ENCODE measurements around the gene PDE10A. TPM values are rescaled to one million over a fixed set of nuclear protein-coding genes. Genes with fewer than 3 reads are reported as not detected.

Gene PDE10A
- total RNA-seq, 1 experiment from 2014 or later = 0.31 TPM

GRCh38 chr6:165600606-165601005, 62.4 kb downstream of the PDE10A start:
- H3K4me2 ChIP-seq (ENCODE audit: insufficient read depth, insufficient read length, low read length) = no peak overlapping the region
- no peak overlapping the region for H3K4ac ChIP-seq (ENCODE audit: low read depth, low read length)
- H3K27ac Mint-ChIP-seq = peak overlapping the region in 1 of 3 experiments; percentile 26; a peak in 2 of 7 replicates

More at GRCh38 chr6:165600606-165601005, 62.4 kb downstream of the PDE10A start:
- no peaks in the 10 kb centered on the region for H3K79me2 ChIP-seq (ENCODE audit: insufficient read depth, low read length)
- no peak overlapping the region for H3K14ac ChIP-seq (ENCODE audit: insufficient read depth, low read length)
- no peak overlapping the region for H4K8ac ChIP-seq (replicated peaks; ENCODE audit: insufficient read length, low read depth, low read length)
- no peak overlapping the region for H2AK5ac ChIP-seq (ENCODE audit: insufficient read length, low read length)
- H4K5ac ChIP-seq (ENCODE audit: insufficient read length, low read depth, low read length) = no peak overlapping the region
- no peaks in the 10 kb centered on the region for H3K9me3 ChIP-seq (ENCODE audit: control insufficient read depth, low read depth, low read length)
- H2BK120ac ChIP-seq (ENCODE audit: low read depth, low read length, poor library complexity, severe bottlenecking) = no peak overlapping the region
- TF ChIP-seq CTCF (conservative IDR thresholded peaks at IDR 0.05) = no peak
- no peak overlapping the region for H2BK15ac ChIP-seq (ENCODE audit: low read depth, low read length)
- no peak overlapping the region for H2AFZ ChIP-seq (ENCODE audit: low read length)
- H3K4me3 Mint-ChIP-seq = no peak overlapping the region
- no peaks in the 10 kb centered on the region; a peak in 1 of 7 replicates for H3K36me3 Mint-ChIP-seq (ENCODE audit: insufficient read depth in 1 of 3, low read depth in 3 of 3)
- no peak overlapping the region for H3K18ac ChIP-seq (ENCODE audit: insufficient read length, low read depth, low read length)
- H4K91ac ChIP-seq (ENCODE audit: insufficient read length, low read depth, low read length) = no peak overlapping the region
- no peak overlapping the region for H2BK20ac ChIP-seq (ENCODE audit: low read depth, low read length, poor library complexity, severe bottlenecking)
- no peaks in the 10 kb centered on the region for H3K79me1 ChIP-seq (ENCODE audit: insufficient read depth, low read depth, low read length, poor library complexity, severe bottlenecking)
- H3K9me3 Mint-ChIP-seq = no peaks in the 10 kb centered on the region
- no peaks in the 10 kb centered on the region; the same call in none of the 2 replicates for H3K27me3 Mint-ChIP-seq (ENCODE audit: low read depth)
- H3T11ph ChIP-seq (ENCODE audit: low read length) = no peak overlapping the region
- H2BK12ac ChIP-seq (ENCODE audit: insufficient read length, low read depth, low read length) = no peak overlapping the region
- H3K27ac ChIP-seq (ENCODE audit: insufficient read length, low read depth, low read length) = no peak overlapping the region
- no peak overlapping the region for H3K23ac ChIP-seq (ENCODE audit: insufficient read length, low read depth, low read length)
- no peak overlapping the region for H2BK5ac ChIP-seq (ENCODE audit: insufficient read length, low read length)
- H3K4me1 Mint-ChIP-seq = peaks cover 22 to 25% of the 10 kb centered on the region in 2 experiments
- no peaks in the 10 kb centered on the region for H3K23me2 ChIP-seq (ENCODE audit: insufficient read length, low read depth, low read length, poor library complexity, severe bottlenecking)
- H3K56ac ChIP-seq (ENCODE audit: insufficient read length, low read depth, low read length) = no peak overlapping the region
- WGBS (ENCODE audit: extremely low coverage, insufficient read length, low lambda C conversion rate) = no CpG with 5 or more reads among the region's 4 CpGs
- no peaks in the 10 kb centered on the region for H4K20me1 ChIP-seq (ENCODE audit: control insufficient read depth, insufficient read depth, insufficient read length)
- H3K9ac ChIP-seq (ENCODE audit: extremely low read depth, insufficient read length, low read length) = no peak overlapping the region
- H3K4me1 ChIP-seq (ENCODE audit: insufficient read depth, low read length) = 0 out of 2 replicates have a peak, but pooled peaks cover 5% of the 10 kb centered on the region
- DNase-seq = no peak
- H3K27me3 ChIP-seq (ENCODE audit: insufficient read depth, low read length) = no peaks in the 10 kb centered on the region

Measured in H9 (cell line).